Inflammatory macrophage treated with lipopolysaccharide for 1 hour (primary cell): ENCODE results near the gene PSMD9.
"Not testable (repeated sequence)": the region's sequence is repeated elsewhere in the genome, so short reads cannot be mapped to it uniquely, and the experiment has no call there.

ENCODE experiments used
- DNase-seq, 2 donors: peaks; one replicate each; pipeline ENCODE4 v3.0.0-alpha.2; 2020 to 2022

PSMD9 gene

GRCh38 chr12:121874071-121874470 lies 14.5 kb upstream of the PSMD9 start:
- DNase-seq: peak in 1 of 2 donors; percentile 54

GRCh38 chr12:121875582-121875981 lies 13.0 kb upstream of the PSMD9 start:
- no peak for DNase-seq

DNA sequence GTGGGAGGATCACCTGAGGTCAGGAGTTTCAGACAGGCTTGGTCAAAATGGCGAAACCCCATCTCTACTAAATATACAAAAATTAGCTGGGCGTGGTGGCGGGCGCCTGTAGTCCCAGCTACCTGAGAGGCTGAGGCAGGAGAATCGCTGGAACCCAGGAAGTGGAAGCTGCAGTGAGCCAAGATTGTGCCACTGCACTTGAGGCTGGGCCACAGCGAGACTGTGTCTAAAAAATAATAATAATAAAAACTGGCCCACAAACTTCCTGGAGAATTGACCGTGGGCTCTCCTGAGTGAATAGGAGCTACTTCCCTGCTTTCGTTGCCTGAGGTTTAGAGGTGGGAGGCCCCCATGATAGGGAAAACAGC lies 12.5 kb upstream of the PSMD9 start:
- not testable (repeated sequence) for DNase-seq

DNA sequence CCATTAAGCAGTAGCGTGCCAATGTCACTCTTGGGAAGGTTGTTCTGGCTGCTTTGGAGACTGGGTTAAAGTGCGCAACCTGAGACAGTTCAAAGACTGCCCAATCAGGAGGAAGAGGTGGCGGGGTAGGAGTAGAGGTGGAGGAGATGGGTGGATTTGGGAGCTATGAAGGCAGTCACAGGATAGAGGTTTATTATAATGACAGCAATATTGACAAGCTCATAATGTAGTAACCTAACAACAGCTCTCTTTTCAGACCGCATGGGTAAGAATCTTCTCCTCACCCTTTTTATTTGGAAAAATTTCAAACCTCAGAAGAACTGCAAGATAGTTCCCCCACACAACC lies 5.3 kb upstream of the PSMD9 start:
- no peak for DNase-seq

- DNase-seq: peak in 1 of 2 donors; percentile 4
Observed at GRCh38 chr12:121885129-121885528, 3.5 kb upstream of the PSMD9 start.

DNA sequence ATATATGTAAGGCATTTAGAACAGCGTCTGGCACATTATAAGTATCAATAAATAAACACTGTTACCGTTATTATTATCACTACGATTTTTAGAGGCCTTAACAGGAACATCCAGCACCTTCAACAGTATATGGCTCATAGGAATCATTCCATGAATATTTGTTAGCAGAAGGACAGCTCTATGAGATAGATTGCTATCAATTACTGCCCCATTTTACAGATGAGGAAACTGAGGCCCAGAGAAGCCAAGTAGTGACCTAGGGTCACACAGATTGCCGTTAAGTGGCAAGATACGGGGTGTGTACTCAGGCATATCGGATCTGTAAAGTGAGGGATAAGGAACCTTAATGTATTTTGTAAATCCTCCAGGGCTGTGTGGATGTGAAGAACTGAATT lies 510 bp upstream of the PSMD9 start:
- no peak for DNase-seq

GRCh38 chr12:121889274-121889624 lies 659 bp downstream of the PSMD9 start:
- no peak for DNase-seq

GRCh38 chr12:121889661-121890060 lies 1.1 kb downstream of the PSMD9 start:
- DNase-seq: not testable (repeated sequence)

DNA sequence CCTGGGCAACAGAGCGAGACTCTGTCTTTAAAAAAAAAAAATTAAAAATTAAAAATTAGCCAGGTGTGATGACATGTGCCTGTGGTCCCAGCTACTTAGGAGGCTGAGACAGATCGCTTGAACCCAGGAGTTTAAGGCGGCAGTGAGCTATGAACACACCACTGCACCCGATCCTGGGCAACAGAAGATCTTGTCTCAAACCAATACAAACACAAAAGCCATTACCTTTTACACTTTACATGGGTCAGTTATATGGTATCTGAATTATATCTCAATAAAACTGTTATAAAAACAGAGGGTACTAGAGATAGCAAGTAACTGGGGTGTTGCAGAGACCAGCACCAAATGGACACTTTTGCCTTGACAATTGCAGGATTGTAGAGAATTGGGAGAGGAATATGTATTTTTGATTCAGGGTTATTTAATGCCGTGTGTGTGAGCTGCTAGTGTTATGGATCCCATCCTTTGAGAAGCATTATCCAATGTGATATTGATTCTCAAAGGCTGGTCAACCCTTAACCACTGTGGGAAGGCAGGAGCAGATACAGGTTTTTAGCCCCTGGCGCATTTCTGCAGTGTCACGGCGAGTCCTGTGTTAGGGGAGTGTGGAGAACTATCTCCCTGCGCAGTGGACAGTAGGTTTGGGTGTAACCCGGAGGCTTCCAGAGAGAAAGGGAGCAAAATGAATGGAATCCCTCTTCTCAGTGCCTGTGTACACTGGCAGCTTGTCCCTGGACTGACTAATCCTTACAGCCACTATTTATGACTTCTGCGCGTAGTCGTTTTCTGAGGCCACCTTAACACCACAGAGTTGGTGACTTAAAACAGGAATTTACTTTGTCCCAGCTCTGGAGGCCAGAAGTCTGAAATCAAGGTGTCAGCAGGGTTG lies 4.3 kb downstream of the PSMD9 start:
- DNase-seq: no peak

- DNase-seq: peak in 1 of 2 donors; percentile 24
Observed at GRCh38 chr12:121893961-121894460, 5.4 kb downstream of the PSMD9 start.

- DNase-seq: no peak
Observed at GRCh38 chr12:121894633-121895032, 6.0 kb downstream of the PSMD9 start.

- DNase-seq: no peak
Observed at GRCh38 chr12:121898287-121898686, 9.7 kb downstream of the PSMD9 start.

GRCh38 chr12:121899590-121899989 lies 11.0 kb downstream of the PSMD9 start:
- DNase-seq: no peak

DNA sequence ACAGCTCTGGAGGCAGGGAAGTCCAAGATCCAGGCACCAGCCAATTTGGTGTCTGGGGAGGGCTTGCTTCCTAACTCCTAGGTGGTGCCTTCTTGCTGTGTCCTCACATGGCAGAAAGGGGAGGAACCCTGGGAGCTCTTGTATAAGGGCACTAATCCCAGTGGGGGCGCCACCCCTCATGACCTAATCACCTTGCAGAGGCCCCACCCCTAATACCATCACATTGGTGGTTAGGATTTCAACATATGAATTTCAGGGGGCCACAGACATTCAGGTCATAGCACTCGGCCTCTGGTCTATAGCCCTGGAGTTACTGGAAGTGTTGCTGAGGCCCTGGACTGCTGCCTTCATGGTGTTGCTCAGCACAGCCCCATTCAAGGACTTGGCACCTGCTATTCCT lies 14.6 kb downstream of the PSMD9 start:
- DNase-seq: no peak

DNA sequence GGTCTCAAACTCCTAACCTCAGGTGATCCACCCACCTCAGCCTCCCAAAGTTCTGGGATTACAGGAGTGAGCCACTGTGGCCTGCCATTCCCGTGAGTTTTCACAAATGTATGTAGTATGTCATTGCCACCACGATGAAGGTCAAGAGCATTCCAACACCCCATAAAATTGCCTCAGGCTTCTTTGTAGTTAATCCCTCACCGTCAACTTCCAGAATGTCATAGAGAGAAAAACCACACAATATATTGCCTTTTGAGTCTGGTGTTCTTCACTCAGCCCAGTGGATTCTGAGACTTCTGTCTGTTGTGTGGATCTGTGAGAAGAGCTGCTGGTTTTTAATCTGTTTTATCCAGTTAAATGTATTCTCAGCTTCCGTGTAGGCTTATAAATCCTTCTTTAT lies 17.2 kb downstream of the PSMD9 start:
- no peak for DNase-seq

DNA sequence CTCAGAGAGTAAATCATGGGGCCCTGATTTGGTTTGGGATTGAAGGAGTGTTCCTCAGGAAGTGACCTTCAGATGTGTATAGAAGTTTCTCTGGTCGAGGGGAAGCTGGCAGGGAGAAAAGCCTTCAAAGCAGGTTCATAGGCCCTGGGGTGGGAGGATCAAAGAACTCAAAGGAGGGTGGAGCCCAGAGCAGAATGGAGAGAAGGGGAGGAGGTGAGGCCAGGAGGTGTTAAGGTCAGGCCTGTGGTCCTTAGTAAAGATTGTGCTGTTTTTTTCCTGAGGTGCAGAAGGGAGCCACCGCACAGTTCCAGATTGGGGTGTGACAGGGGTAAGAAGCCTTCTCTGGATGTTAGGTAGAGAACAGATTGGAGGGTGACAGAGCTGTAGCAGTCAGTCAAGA lies 20.1 kb downstream of the PSMD9 start:
- DNase-seq: no peak

- peak in 1 of 2 donors; percentile 33 for DNase-seq
Observed at GRCh38 chr12:121911824-121912585, 23.4 kb downstream of the PSMD9 start.

DNA sequence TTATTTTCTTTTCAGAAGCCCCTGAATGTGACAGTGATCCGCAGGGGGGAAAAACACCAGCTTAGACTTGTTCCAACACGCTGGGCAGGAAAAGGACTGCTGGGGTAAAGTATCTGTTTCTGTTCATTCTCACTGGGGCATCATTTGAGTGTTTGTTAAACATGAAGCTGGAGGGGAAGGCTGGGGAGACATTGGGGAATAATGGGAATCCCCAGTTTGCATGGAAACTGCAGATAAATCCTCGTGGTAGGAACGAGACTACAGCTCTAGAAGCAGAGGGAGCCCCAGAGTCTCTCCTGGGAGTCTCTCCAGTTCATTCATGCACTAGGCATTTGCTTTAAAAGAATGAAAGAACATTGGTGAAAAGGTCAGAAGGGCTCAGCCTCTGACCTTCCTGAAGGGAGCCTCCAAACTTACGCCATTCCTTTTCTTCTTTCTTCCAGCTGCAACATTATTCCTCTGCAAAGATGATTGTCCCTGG lies 27.3 kb downstream of the PSMD9 start:
- DNase-seq: peak in 1 of 2 donors; percentile 6

GRCh38 chr12:121916719-121917118 lies 28.1 kb downstream of the PSMD9 start:
- DNase-seq: no peak

DNA sequence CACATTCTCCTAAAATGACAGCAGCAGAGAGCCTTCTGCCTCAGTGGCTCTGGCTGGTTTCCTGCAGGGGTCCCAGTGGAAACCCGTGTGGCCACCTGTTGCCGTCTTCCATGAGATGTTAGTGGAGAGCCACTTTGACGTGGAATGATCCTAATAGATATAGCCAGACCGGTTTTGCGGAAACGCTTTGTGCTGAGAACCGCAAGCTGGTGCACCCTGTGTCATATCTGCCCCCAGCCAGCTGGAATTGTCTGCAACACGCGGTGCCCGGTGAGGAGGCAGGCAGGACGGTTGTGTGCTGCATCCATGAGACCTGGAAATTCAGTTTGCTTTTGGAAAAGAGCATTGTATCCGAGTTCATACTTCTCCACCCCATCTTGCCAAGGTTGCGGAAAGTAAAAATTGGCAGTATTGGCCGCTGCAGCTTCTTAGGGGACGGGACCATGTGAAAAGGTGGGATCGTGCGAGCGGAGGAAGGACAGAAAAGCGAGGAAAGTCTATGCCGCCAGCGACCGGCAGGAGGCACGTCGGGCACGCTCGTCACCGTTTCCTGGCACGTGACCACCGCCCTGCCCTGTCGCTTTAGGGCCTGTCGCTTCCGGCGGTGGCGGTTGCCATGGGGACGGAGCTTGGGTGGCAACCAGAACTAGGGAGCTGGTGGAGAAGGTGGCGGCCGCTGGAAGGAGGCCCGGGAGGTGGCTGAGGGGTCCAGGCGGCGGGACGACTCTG lies 29.5 kb downstream of the PSMD9 start, which contains the start of gene CFAP251:
Gene CFAP251 (plus strand): TSS at position 643 of the 729 bp plus-strand sequence. CDS start 2,714 bp downstream, outside the sequence.
- DNase-seq: peak; percentile 88 to 96

- DNase-seq: no peak
Observed at GRCh38 chr12:121918679-121919038, 30.1 kb downstream of the PSMD9 start.

DNA sequence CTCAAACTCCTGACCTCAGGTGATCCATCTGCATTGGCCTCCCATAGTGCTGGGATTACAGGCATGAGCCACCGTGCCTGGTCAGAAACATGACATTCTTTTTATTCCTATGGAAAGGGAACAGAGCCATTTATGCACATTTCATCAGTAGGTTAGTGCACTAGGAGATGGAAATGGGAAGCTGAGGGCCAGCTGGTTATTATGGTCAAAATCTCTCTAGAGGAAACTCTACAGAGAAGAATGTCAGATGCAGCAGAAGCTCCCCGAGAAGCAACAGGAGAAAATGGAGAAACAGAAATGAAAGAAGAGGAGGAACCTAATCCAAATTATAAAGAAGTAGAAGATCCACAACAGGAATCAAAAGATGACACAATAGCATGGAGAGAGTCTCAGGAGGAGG lies 32.5 kb downstream of the PSMD9 start:
- DNase-seq: peak; percentile 19 to 26

GRCh38 chr12:121925358-121925695 lies 36.7 kb downstream of the PSMD9 start:
- DNase-seq: no peak
